ENCODE measurements around the gene ADAM19.

DNA sequence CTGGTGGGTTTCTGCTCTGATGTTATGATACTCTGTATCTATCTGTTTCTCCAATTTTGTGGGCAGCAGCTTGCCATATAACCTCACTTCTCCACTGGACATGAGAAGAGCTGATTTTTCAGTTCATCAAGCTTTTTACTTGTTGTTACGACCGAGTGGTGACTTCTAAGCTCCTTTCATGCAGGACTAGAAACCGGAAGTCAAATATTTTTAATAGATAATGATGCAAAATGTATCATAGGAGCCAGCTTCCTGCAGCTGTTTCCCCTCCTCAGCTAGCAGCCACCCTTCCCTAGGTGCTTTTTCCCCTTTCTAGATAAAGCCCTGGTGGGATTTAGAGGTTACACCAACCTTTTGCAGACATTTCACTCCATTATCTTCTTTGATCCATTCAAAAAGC, 17.0 kb upstream of the ADAM19 start:
- TF ChIP-seq CTCF (IDR thresholded peaks at IDR 0.05) (no peak), POLR2A (IDR thresholded peaks at IDR 0.05) (no peak)

Measured in uterus (tissue), 2 donors.